ENCODE data around the gene DNAJC16.

DNAJC16 gene

DNA sequence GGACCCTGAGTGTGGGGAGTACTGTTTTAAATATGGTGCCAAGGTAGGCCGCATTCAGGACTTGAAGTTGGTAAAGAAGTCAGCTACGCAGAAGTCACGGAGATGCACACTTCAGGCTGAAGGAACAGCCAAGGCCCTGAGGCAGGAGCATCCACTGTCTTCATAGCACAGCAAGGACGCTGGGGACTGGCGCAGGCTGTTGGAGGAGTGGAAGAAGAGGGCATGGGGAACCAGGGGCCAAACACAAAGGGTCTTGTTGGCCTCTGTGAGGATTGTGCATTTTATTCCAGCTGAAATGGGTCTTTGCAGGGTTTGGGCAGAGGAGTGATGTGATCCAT, 16.6 kb downstream of the DNAJC16 start:
- TF ChIP-seq, protein P1, sequence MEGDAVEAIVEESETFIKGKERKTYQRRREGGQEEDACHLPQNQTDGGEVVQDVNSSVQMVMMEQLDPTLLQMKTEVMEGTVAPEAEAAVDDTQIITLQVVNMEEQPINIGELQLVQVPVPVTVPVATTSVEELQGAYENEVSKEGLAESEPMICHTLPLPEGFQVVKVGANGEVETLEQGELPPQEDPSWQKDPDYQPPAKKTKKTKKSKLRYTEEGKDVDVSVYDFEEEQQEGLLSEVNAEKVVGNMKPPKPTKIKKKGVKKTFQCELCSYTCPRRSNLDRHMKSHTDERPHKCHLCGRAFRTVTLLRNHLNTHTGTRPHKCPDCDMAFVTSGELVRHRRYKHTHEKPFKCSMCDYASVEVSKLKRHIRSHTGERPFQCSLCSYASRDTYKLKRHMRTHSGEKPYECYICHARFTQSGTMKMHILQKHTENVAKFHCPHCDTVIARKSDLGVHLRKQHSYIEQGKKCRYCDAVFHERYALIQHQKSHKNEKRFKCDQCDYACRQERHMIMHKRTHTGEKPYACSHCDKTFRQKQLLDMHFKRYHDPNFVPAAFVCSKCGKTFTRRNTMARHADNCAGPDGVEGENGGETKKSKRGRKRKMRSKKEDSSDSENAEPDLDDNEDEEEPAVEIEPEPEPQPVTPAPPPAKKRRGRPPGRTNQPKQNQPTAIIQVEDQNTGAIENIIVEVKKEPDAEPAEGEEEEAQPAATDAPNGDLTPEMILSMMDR (IDR thresholded peaks at IDR 0.05; ENCODE audit: low read depth, low read length) = no peak
- no peak for DNase-seq (ENCODE audit: low read depth in 2 of 2)
- no peak overlapping the region for H3K4me3 ChIP-seq (replicated peaks in 1 of 2; ENCODE audit: low read depth in 2 of 2, low read length in 2 of 2)

DNA sequence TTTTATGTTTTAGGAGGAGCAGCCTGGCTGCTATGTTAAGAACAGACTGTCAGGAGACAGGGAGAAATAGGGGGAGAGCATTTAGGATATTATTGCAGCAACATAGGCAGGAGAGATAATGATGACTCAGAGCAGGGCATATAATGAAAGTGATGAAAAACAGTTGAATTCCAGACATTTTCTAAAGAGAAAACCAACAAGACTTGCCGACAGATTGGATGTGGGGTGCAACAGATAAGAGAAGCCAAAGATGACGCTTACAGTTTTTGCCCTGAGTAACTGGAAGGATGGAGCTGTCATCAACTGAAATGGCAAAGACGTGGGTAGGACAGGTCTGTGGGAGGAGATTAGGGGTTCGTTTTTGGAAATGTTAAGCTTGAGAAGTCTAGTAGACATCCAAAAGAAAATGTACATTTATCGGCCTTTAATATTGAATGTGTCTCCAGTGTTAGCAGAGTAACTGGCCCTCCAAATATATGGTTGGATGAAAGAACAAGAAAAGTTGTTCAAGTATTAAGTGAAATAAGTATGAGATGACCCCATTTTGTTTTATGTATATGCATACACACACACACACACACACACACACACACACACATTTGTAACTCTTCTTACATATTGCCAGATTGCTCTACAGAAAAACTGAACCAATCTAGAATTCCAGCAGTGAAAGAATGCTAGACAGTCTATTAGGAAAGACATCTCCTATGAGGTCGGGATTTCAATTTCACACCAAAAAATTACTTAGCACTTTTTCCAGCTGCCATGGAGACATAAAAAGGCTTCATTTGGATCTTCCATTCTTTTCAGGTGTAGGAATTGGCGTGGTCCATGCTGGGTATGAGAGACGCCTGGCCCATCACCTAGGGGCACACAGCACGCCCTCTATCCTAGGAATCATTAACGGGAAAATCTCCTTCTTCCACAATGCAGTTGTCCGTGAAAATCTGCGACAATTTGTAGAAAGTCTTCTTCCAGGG, 17.2 kb downstream of the DNAJC16 start:
- peak; percentile 74 to 92 for DNase-seq (ENCODE audit: low read depth in 2 of 2)
- TF ChIP-seq, protein P1 (IDR thresholded peaks at IDR 0.05; ENCODE audit: low read depth, low read length) = no peak
- no peak overlapping the region for H3K4me3 ChIP-seq (replicated peaks in 1 of 2; ENCODE audit: low read depth in 2 of 2, low read length in 2 of 2)

DNA sequence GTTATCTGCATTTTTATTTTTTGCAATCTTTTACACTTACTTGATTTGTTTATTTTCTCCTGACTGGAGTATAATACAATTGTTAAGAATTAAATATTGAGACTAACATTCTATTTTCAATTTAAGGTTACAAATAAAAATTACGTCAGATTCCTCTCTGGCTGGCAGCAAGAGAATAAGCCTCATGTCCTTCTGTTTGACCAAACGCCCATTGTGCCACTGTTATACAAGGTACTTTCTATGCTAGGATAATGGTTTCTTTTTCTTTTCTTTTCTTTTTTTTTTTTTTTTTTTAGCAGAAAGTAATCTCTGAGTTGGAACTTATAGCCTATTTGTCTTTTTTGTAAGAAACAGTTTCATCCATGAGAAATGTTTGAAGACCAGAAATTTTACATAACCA, 20.0 kb downstream of the DNAJC16 start:
- TF ChIP-seq, protein P1 (IDR thresholded peaks at IDR 0.05; ENCODE audit: low read depth, low read length) = no peak
- no peak overlapping the region for H3K4me3 ChIP-seq (replicated peaks in 1 of 2; ENCODE audit: low read depth in 2 of 2, low read length in 2 of 2)
- no peak for DNase-seq (ENCODE audit: low read depth in 2 of 2)

DNA sequence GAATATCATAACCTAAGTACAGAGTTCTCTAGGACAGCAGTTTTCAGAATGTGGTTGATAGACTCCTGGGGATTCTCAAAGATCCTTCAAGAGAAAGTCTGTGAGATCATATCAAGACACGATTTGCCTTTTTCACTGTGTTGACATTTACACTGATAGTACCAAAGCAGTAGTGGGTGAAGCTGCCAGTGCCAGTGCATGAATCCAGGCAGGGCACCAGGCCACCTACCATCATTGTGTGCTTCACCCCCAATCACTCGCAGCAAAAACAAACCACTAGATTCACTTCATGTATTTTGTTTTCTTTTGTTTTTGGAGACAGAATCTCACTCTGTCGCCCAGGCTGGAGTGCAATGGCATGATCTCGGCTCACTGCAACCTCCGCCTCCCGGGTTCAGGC, 23.9 kb downstream of the DNAJC16 start:
- no peak overlapping the region for H3K4me3 ChIP-seq (replicated peaks in 1 of 2; ENCODE audit: low read depth in 2 of 2, low read length in 2 of 2)
- TF ChIP-seq, protein P1 (IDR thresholded peaks at IDR 0.05; ENCODE audit: low read depth, low read length) = no peak
- no peak for DNase-seq (ENCODE audit: low read depth in 2 of 2)

DNA sequence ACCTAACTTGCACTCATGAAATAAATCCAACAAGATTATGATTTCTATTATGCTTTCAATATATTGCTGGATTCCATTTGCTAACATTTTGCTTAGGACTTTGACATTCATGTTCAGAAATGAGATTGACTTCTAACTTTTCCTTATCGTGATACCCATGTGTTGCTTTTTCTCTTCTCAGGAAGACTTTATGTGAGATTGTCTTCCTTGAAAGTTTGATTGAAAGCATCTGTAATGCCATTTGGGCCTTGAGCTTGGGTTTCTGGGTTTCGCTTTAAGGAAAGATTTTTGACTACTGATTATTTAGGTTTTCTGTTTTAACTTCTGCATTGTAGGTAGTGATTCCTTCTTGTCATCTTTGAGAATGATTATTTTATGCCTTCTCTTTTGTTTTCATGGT, 30.4 kb downstream of the DNAJC16 start:
- no peak for DNase-seq (ENCODE audit: low read depth in 2 of 2)
- TF ChIP-seq, protein P1 (IDR thresholded peaks at IDR 0.05; ENCODE audit: low read depth, low read length) = no peak
- H3K4me3 ChIP-seq (replicated peaks in 1 of 2; ENCODE audit: low read depth in 2 of 2, low read length in 2 of 2) = no peak overlapping the region

DNA sequence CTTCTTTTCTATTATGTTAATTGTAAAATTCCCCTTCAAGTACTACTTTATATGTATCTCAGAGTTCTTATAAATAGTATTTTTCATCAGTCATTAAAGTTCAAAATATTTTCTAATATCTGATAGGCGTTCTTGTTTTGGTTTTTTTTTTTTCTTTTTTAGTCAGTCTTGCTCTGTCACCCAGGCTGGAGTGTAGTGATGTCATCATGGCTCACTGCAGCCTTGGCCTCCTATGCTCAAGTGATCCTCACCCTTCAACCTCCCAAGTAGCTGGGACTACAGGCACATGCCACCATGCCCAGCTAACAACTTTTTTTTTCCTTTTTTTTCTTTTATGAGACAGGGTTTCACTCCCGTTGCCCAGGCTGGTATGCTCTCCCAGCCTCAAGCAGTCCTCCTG, 30.9 kb downstream of the DNAJC16 start:
- TF ChIP-seq, protein P1 (IDR thresholded peaks at IDR 0.05; ENCODE audit: low read depth, low read length) = no peak
- peak in 1 of 2 donors; percentile 29 for DNase-seq (ENCODE audit: low read depth in 2 of 2)
- no peak overlapping the region for H3K4me3 ChIP-seq (replicated peaks in 1 of 2; ENCODE audit: low read depth in 2 of 2, low read length in 2 of 2)
